ENCODE data around the gene DCTN5.

DCTN5 gene

GRCh38 chr16:23699100-23699499 lies 57.8 kb downstream of the DCTN5 start:
- POLR2A ChIA-PET (ENCODE audit: low non-redundant PET): no interaction called here
- no peak overlapping the region for H3K27ac ChIP-seq
- DNase-seq (ENCODE audit: low spot score): no peak
- CTCF ChIA-PET: interaction anchor here (0.5 to 0.6 kb wide), 3 partner anchors 102 to 333 kb away, joined by 3 to 4 read pairs (median 3); no protein-coding TSS in a partner anchor
- TF ChIP-seq CTCF (conservative IDR thresholded peaks at IDR 0.05; ENCODE audit: low read depth): no peak

GRCh38 chr16:23700093-23700492 lies 58.8 kb downstream of the DCTN5 start:
- CTCF ChIA-PET: no interaction called here
- POLR2A ChIA-PET (ENCODE audit: low non-redundant PET): interaction anchor here (0.7 kb wide), 1 partner anchor 19 kb away, joined by 3 read pairs; no protein-coding TSS in a partner anchor

GRCh38 chr16:23700509-23700908 lies 59.2 kb downstream of the DCTN5 start:
- no peak overlapping the region for H3K27ac ChIP-seq
- DNase-seq (ENCODE audit: low spot score): no peak
- ChIA-PET POLR2A (ENCODE audit: low non-redundant PET) (interaction anchor here (0.7 kb wide), 1 partner anchor 18 kb away, joined by 3 read pairs; no protein-coding TSS in a partner anchor), CTCF (interaction anchor here (0.7 kb wide), 1 partner anchor 986 kb away, joined by 3 read pairs; no protein-coding TSS in a partner anchor)
- no peak for TF ChIP-seq CTCF (conservative IDR thresholded peaks at IDR 0.05; ENCODE audit: low read depth)

More at GRCh38 chr16:23700093-23700492, 58.8 kb downstream of the DCTN5 start:
- no peak for TF ChIP-seq CTCF (conservative IDR thresholded peaks at IDR 0.05; ENCODE audit: low read depth)
- DNase-seq (ENCODE audit: low spot score): no peak
- no peak overlapping the region for H3K27ac ChIP-seq

- POLR2A ChIA-PET (ENCODE audit: low non-redundant PET): no interaction called here
- CTCF ChIA-PET: interaction anchor here (0.7 kb wide), 1 partner anchor 986 kb away, joined by 3 read pairs; no protein-coding TSS in a partner anchor
- DNase-seq (ENCODE audit: low spot score): no peak
- TF ChIP-seq CTCF (conservative IDR thresholded peaks at IDR 0.05; ENCODE audit: low read depth): no peak
- no peak overlapping the region for H3K27ac ChIP-seq
Measured at GRCh38 chr16:23701045-23701444, 59.8 kb downstream of the DCTN5 start.

GRCh38 chr16:23702951-23703350 lies 61.7 kb downstream of the DCTN5 start:
- no peak for DNase-seq (ENCODE audit: low spot score)
- no peak overlapping the region for H3K27ac ChIP-seq
- CTCF ChIA-PET: no interaction called here
- TF ChIP-seq CTCF (conservative IDR thresholded peaks at IDR 0.05; ENCODE audit: low read depth): no peak
- POLR2A ChIA-PET (ENCODE audit: low non-redundant PET): no interaction called here

GRCh38 chr16:23704772-23705516 lies 63.7 kb downstream of the DCTN5 start:
- no peak for DNase-seq (ENCODE audit: low spot score)
- CTCF ChIA-PET: no interaction called here
- no peak overlapping the region for H3K27ac ChIP-seq
- TF ChIP-seq CTCF (conservative IDR thresholded peaks at IDR 0.05; ENCODE audit: low read depth): no peak
- POLR2A ChIA-PET (ENCODE audit: low non-redundant PET): no interaction called here
